UCSD-AML1 (cell line): ENCODE measurements around the gene PPP1R9B.

Experiments used
- DNase-seq: peaks from one replicate; lab custom pipeline; 2025; ENCODE audit not compliant: unreplicated experiment; lab: John Stamatoyannopoulos, UW

Gene PPP1R9B

DNA sequence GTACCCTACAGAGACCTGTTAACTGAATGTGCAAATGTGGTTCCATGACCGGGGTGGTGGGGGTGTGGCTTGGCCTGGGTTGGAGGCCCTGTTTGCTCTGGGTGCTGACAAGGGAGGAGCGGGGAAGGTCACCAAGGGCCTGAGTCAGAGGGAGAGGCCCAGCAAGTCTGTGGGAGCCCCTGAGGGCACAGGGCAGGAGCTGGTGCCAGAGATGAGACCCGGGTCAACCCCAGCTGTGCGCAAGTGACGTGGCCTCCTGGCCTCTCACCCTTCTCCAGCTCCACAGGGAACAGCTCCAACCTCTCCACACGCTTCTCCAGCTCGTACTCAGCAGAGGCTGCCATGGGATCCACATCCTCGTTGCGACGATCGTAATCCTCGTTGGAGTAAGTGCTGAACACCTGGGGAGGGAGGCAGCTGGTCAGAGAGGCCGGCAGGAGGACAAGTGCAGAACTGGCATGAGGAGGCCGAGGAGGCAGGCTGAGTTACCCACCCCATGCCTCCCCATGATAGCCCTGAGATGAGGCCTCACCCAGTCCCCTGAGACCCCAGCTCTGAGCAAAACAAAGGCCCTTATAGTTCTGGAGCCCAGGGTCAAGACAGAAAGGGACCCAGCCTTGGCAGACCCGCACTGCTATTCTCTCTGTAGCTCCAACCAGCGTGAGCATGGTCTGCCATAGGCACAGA is 5.5 kb downstream of the PPP1R9B start:
- DNase-seq: no peak

- DNase-seq: no peak
Observed at GRCh38 chr17:50144355-50144754, 6.1 kb downstream of the PPP1R9B start.

DNA sequence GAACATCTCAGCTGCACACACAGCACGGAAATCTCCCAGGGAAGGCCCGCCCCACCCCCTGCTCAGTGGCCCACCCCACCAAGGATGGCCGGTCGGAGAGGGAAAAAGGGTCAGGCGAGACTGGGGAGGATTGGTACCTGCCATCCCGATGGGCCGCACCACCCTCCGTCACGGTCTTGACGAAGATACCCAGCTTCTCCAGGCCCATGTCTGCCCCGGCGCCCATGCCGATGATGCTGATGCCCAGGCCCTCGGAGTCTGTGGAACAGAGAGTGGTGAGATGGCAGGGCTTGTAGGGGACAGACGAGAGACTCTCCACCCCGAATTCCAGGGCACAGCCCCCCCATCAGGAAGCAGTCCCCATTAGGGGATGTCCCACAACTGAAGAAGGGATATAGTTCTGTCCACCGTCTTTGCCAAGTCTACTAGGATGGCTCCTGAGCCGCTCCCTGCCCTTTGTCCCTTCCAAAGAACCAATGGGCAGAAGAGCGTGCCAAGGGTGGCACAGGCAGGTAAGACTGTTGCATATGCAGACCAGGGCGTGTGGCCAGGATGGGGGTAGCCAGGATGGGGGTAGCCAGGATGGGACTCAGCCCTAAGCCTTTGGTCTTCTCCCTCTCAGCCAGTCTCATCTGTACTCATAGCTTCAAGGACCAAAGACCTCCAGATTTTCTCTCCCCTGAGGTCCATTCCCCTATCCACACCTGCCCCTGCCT is 6.9 kb downstream of the PPP1R9B start:
- no peak for DNase-seq

DNA sequence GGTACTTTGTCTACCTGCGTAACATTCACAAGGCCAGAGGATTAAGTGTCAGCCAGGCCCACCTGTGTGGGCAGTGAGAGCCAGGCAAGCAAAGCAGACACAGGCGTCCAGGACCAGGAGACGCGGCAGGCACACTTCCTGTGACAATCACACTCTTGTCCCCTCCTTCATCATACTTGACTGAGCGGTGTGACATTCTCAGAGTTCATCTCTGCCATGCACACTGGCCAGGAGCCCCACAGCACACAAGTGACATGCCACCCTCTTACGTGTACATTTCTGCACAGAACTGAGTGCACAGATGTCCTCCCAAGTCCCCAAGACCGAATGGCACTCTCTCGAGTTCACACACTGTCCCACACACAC is 8.7 kb downstream of the PPP1R9B start:
- no peak for DNase-seq

DNA sequence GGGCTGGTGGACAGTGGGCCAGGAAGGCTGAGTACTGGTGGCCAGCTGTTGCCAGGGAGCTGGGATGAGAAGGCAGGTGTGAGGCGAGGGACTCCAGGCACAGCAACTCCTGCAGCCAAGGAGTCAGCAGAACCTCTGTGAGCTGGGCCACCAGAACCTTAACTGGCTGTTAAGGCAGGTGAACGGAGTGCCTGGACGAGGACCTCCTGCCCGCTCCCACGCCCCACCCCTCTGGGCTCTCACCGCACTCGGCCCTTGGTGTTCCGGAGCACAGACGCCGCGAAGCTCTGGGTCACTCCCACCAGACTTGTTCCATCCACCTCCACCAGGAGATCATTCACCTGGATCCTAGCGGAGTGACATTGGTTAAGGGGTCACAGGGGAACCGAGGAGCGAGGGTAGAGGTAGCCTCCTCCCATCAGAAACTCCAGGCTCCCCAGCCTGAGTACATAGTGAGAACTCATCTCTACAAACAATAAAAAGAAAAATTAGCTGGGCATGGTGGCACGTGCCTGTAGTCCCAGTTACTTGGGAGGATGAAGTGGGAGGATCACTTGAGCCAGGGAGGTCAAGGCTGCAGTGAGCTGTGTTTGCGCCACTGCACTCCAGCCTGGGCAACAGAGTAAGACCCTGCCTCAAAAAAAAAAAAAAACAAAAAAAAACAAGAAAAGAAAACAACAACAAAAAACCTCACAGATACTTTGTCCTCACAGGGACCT is 9.3 kb downstream of the PPP1R9B start:
- no peak for DNase-seq

DNA sequence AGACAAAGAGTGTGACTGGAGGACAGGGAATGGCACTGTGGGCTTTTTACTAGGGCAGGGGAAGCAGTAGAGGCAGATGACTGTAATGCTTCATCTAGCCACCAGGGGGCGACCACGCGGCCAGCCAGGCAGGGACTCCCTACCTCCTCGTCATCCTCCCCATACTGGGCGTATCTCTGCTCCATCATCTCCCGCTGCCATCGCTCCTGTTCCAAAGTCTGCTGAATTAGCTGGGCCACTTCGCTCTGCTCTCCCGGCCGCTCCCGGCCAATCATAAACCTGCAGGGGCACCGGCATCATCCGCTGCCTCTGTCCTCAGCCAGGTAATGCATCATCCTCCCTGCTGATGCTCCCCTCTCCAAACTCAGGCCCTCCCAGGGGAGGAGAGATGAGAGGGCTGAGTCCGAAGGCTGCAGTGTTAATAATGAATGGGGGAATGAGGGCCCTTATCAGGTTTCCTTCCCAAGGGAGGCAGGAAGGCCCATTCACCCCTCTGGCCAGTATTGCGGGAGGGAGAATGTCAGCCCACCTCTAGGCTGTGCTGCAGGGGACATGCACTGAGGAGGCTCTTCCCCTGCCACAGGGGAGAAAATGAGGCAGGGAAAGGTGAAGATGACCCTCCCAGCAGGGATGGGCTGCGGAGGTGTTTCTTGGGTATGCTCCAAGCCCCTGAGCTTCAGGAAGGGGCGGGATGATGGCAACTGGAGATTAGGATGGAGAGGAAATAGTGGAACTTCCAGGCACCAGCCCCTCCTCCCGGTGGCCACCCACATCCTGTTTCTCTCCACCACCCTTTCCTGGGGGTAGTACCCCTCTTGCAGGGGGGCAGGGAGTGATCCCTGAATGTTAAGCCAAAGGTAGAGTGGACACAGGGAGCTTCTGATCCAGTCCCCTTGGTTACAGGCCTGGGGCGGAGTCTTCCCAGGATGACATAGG is 10.3 kb downstream of the PPP1R9B start:
- peak; percentile 85 for DNase-seq

GRCh38 chr17:50139185-50139783 is 11.2 kb downstream of the PPP1R9B start:
- no peak for DNase-seq

DNA sequence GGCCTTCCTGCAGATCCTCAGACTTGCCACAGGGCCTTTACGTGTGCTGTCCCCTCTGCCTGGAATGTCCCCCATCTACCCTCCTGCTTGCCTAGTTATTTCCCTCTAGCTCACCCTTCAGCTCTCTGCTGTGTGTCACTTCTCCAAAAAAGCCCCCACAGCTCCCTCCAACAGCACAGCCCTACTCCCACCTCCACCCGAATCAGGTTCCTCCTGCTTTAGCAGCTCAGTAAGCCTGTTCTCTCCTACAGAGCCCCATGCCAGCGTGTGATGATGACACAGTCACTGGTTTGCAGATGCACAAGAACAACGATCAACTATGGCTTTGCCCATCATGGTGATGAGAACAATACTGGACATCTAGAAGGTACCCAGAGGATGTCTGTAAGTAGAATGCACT is 13.4 kb downstream of the PPP1R9B start:
- no peak for DNase-seq

- no peak for DNase-seq
Observed at GRCh38 chr17:50136096-50136687, 14.3 kb downstream of the PPP1R9B start.

- no peak for DNase-seq
Observed at GRCh38 chr17:50135316-50136095, 15.0 kb downstream of the PPP1R9B start.

- DNase-seq: no peak
Observed at GRCh38 chr17:50134206-50135110, 16.0 kb downstream of the PPP1R9B start.

GRCh38 chr17:50133769-50134099 is 16.7 kb downstream of the PPP1R9B start:
- no peak for DNase-seq

- no peak for DNase-seq
Observed at GRCh38 chr17:50133028-50133768, 17.3 kb downstream of the PPP1R9B start.

GRCh38 chr17:50132104-50132794 is 18.2 kb downstream of the PPP1R9B start:
- no peak for DNase-seq

- no peak for DNase-seq
Observed at GRCh38 chr17:50130559-50131305, 19.7 kb downstream of the PPP1R9B start.

DNA sequence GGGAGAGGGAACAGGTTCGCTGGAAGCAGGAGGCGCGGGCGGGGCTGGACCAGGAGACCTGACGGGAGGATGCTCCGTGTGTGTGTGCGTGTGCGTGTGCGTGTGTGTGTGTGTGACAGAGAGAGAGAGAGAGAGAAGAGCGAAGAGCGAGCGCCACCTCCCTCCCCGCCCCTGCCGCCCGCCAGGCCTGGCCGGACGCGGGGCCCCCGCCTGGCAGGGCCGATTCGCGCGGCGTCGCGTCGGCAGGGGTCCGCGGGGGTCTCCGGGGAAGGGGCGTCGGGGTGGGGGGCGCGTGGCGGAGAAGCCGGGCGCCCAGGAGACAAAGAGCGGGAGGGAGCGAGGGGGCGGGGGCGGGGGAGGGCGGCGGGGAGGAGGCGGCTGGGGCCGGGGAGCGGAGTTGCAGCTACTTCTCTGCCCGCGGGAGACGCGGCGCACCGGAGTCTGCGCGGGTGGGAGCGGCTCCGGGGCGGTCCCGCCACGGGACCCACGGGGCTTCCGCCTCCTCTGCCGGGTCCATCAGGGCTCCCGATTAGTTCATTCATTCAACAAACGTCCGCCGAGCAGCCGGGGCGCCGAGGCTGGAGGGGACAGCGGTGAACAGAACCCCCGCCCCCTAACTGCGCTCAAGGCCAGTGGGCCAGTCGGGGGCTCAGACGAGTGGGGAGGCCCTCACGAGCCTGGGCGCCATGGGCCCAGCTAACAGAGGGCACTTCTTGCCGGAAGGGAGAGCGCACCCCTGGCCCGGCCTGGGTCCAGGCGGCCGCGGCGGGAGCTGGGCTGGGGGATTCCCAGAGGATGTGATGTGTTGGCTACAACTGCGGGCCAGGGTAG is 20.5 kb downstream of the PPP1R9B start, which contains the start of gene SAMD14:
SAMD14 (minus strand) TSS at position 433 of the 831 bp plus-strand sequence. CDS start 5,201 bp downstream, outside the sequence.
- DNase-seq: peak; percentile 72
